Osteoblast (primary cell): ENCODE results near the gene MFSD6. TPM values are rescaled to one million over a fixed set of nuclear protein-coding genes. Genes with fewer than 3 reads are reported as not detected.

ENCODE experiments used
- DNase-seq: peaks from one replicate; pipeline ENCODE4 v3.0.0; 2011; ENCODE audit warnings: low spot score, mixed read lengths; ENCODE audit not compliant: insufficient read length; ENCODE audit errors: missing footprints
- H2AFZ ChIP-seq: 2 replicates; pipeline ENCODE4 v1.6.0; 2011; ENCODE audit warnings: mild to moderate bottlenecking, low read length
- H3K27ac ChIP-seq: 2 replicates; pipeline ENCODE4 v1.5.1; 2011; ENCODE audit warnings: mild to moderate bottlenecking, low read depth, low read length, moderate library complexity
- H3K27me3 ChIP-seq: 2 replicates; pipeline ENCODE4 v1.6.0; 2012; ENCODE audit warnings: mild to moderate bottlenecking, control low read depth, inconsistent platforms, low read length, moderate library complexity; ENCODE audit not compliant: insufficient read depth
- H3K36me3 ChIP-seq: 2 replicates; pipeline ENCODE4 v1.5.1; 2011; ENCODE audit warnings: mild to moderate bottlenecking, low read length, control low read depth, moderate library complexity; ENCODE audit not compliant: insufficient read depth
- H3K4me1 ChIP-seq: 2 replicates; pipeline ENCODE4 v1.5.1; 2011; ENCODE audit warnings: mild to moderate bottlenecking, low read length, control low read depth, moderate library complexity; ENCODE audit not compliant: insufficient read depth
- H3K4me2 ChIP-seq: 2 replicates; pipeline ENCODE4 v1.6.0; 2011; ENCODE audit warnings: mild to moderate bottlenecking, low read length; ENCODE audit not compliant: insufficient read depth
- H3K4me3 ChIP-seq: fragments of 200-600 bp; sonication (generic); 3 replicates; pipeline ENCODE4 v1.5.1; 2012; ENCODE audit warnings: mild to moderate bottlenecking, low read length, inconsistent platforms; ENCODE audit not compliant: insufficient read depth
- H3K79me2 ChIP-seq: 2 replicates; pipeline ENCODE4 v1.6.0; 2012; ENCODE audit warnings: mild to moderate bottlenecking, low read length, control low read depth, inconsistent platforms; ENCODE audit not compliant: insufficient read depth
- H3K9me3 ChIP-seq: 2 replicates; pipeline ENCODE4 v1.5.1; 2011; ENCODE audit warnings: low read depth, low read length, control low read depth
- H4K20me1 ChIP-seq: 2 replicates; pipeline ENCODE4 v1.6.0; 2012; ENCODE audit warnings: mild to moderate bottlenecking, low read length, control low read depth; ENCODE audit not compliant: insufficient read depth
- total RNA-seq: library from RNA; depleted of rRNA; stranded (reverse); fragments of >200 nt; gene quantifications from 2 replicates; pipeline ENCODE4 v1.2.3, GENCODE V29; 2012
- TF ChIP-seq, protein P1 (sequence below): IDR thresholded peaks from 2 replicates; pipeline ENCODE4 v1.5.1; 2011; ENCODE audit warnings: mild to moderate bottlenecking, low read depth, low read length, moderate library complexity; ENCODE audit errors: extremely low read depth

Gene MFSD6
- total RNA-seq, 1 donor = 11.2 TPM

GRCh38 chr2:190458352-190459107, 50.4 kb downstream of the MFSD6 start:
- TF ChIP-seq, protein P1, sequence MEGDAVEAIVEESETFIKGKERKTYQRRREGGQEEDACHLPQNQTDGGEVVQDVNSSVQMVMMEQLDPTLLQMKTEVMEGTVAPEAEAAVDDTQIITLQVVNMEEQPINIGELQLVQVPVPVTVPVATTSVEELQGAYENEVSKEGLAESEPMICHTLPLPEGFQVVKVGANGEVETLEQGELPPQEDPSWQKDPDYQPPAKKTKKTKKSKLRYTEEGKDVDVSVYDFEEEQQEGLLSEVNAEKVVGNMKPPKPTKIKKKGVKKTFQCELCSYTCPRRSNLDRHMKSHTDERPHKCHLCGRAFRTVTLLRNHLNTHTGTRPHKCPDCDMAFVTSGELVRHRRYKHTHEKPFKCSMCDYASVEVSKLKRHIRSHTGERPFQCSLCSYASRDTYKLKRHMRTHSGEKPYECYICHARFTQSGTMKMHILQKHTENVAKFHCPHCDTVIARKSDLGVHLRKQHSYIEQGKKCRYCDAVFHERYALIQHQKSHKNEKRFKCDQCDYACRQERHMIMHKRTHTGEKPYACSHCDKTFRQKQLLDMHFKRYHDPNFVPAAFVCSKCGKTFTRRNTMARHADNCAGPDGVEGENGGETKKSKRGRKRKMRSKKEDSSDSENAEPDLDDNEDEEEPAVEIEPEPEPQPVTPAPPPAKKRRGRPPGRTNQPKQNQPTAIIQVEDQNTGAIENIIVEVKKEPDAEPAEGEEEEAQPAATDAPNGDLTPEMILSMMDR = no peak
- no peaks in the 10 kb centered on the region for H3K79me2 ChIP-seq

DNA sequence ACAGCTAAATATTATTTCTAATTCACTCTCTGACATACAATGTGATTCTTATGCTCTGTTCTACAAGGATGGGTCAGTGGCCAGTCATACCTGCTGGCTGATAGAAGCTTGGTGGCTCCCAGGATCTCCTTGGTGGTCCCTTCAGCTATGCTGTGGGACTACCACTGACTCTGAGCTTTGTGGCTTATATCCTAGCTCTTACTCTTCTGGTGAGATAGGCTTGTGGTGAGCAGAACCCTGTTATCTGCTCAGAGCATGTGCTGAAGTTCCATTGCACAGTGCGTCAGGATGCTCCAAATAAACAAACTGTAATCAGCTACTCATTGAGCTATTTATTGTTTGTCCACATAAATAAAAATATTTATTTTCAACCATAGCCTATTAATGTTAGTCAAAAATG, 51.7 kb downstream of the MFSD6 start:
- H3K27me3 ChIP-seq = no peaks in the 10 kb centered on the region
- no peak overlapping the region for H3K27ac ChIP-seq
- H3K36me3 ChIP-seq = no peaks in the 10 kb centered on the region
- H4K20me1 ChIP-seq = no peaks in the 10 kb centered on the region
- H3K4me1 ChIP-seq = no peaks in the 10 kb centered on the region
- TF ChIP-seq, protein P1 = no peak
- H3K9me3 ChIP-seq = no peaks in the 10 kb centered on the region
- no peak overlapping the region for H3K4me2 ChIP-seq
- H3K79me2 ChIP-seq = no peaks in the 10 kb centered on the region
- DNase-seq = no peak
- no peak overlapping the region for H2AFZ ChIP-seq
- H3K4me3 ChIP-seq = no peak overlapping the region

More at GRCh38 chr2:190458352-190459107, 50.4 kb downstream of the MFSD6 start:
- Histone ChIP-seq H3K27me3 (no peaks in the 10 kb centered on the region), H3K27ac (no peak overlapping the region), H3K4me1 (no peaks in the 10 kb centered on the region), H3K36me3 (no peaks in the 10 kb centered on the region), H3K4me3 (no peak overlapping the region), H2AFZ (no peak overlapping the region), H3K9me3 (no peaks in the 10 kb centered on the region), H3K4me2 (no peak overlapping the region), H4K20me1 (no peaks in the 10 kb centered on the region)
- no peak for DNase-seq

- Histone ChIP-seq H3K36me3 (no peaks in the 10 kb centered on the region), H3K27me3 (no peaks in the 10 kb centered on the region), H3K79me2 (no peaks in the 10 kb centered on the region), H3K9me3 (no peaks in the 10 kb centered on the region), H3K4me2 (no peak overlapping the region), H2AFZ (no peak overlapping the region), H3K4me3 (no peak overlapping the region), H4K20me1 (no peaks in the 10 kb centered on the region), H3K4me1 (no peaks in the 10 kb centered on the region), H3K27ac (no peak overlapping the region)
- TF ChIP-seq, protein P1 = no peak
- no peak for DNase-seq
Observed at GRCh38 chr2:190460487-190460886, 52.3 kb downstream of the MFSD6 start.

DNA sequence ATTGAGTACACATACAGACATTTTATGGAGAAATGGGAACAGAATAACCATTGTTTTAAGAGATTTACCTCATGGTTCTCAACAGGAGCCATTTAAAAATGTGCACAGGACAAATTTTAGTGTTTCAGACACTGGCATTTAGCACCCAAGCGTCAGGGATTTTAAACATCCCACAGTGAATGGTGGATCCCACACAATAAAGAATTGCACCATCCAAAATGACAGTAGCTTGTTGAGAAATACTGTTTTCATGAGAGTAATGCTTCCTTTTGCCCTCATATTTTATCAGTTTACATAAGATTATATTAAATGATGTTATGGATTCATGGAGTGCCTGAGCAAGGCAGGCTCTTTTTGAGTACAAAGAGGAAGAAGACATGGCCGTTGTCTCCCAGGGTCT, 54.0 kb downstream of the MFSD6 start:
- Histone ChIP-seq H3K79me2 (no peaks in the 10 kb centered on the region), H3K36me3 (no peaks in the 10 kb centered on the region), H2AFZ (no peak overlapping the region), H3K4me1 (peaks cover 11% of the 10 kb centered on the region), H3K9me3 (no peaks in the 10 kb centered on the region), H3K27me3 (no peaks in the 10 kb centered on the region), H3K27ac (no peak overlapping the region), H3K4me3 (no peak overlapping the region), H4K20me1 (no peaks in the 10 kb centered on the region), H3K4me2 (no peak overlapping the region)
- TF ChIP-seq, protein P1 = no peak
- DNase-seq = no peak
